WERI-Rb-1 (cell line): ENCODE data around the gene DNAH8.

Source experiments
- DNase-seq: peaks from one replicate; pipeline ENCODE4 v3.0.0-alpha.2; 2020
- H3K27ac ChIP-seq: fragments of 250-450 bp; sonication (Bioruptor Pico); 2 replicates; pipeline ENCODE4 v1.5.1; 2020; ENCODE audit warnings: mild to moderate bottlenecking, moderate library complexity
- H3K27me3 ChIP-seq: fragments of 250-450 bp; sonication (Bioruptor Pico); 2 replicates; pipeline ENCODE4 v1.5.1; 2021; ENCODE audit warnings: mild to moderate bottlenecking, low read depth, moderate library complexity; ENCODE audit not compliant: insufficient read depth, severe bottlenecking
- H3K36me3 ChIP-seq: fragments of 250-450 bp; sonication (Bioruptor Pico); 2 replicates; pipeline ENCODE4 v1.5.1; 2020; ENCODE audit warnings: mild to moderate bottlenecking, moderate library complexity
- H3K4me3 ChIP-seq: 2 replicates; pipeline ENCODE4 v1.5.1; 2011; ENCODE audit warnings: low read depth, mild to moderate bottlenecking, control low read depth, low read length
- H3K9me3 ChIP-seq: fragments of 250-450 bp; sonication (Bioruptor Pico); 2 replicates; pipeline ENCODE4 v1.5.1; 2021; ENCODE audit warnings: mild to moderate bottlenecking, moderate library complexity; ENCODE audit not compliant: severe bottlenecking
- CTCF ChIP-seq: IDR thresholded peaks from 2 replicates; pipeline ENCODE4 v1.5.1; 2011; ENCODE audit warnings: low read depth, mild to moderate bottlenecking, control low read depth, inconsistent platforms, low read length

Gene DNAH8, protein sequence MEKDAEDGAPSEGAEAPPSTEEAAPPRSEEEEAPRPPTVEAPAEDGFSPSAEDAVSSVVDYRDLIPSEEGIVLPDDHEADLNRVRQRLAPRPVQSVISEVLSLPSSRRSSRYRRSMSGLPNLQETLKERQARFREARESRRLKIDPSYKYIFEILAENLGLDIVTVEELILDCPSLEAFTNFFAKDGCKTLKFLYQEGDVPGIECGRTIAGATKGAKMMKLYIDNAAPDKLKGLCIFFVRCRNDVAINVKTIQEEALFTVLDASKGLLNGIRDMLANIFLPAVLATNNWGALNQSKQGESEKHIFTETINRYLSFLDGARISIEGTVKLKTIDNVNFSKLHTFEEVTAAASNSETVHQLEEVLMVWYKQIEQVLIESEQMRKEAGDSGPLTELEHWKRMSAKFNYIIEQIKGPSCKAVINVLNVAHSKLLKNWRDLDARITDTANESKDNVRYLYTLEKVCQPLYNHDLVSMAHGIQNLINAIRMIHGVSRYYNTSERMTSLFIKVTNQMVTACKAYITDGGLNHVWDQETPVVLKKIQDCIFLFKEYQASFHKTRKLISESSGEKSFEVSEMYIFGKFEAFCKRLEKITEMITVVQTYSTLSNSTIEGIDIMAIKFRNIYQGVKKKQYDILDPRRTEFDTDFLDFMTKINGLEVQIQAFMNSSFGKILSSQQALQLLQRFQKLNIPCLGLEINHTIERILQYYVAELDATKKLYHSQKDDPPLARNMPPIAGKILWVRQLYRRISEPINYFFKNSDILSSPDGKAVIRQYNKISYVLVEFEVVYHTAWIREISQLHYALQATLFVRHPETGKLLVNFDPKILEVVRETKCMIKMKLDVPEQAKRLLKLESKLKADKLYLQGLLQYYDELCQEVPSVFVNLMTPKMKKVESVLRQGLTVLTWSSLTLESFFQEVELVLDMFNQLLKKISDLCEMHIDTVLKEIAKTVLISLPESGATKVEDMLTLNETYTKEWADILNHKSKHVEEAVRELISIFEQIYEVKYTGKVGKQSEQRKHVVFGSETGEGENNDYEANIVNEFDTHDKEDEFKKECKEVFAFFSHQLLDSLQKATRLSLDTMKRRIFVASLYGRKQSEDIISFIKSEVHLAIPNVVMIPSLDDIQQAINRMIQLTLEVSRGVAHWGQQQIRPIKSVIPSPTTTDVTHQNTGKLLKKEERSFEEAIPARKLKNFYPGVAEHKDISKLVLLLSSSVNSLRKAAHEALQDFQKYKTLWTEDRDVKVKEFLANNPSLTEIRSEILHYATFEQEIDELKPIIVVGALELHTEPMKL (N-terminal part only)

GRCh38 chr6:38715016-38715689 lies at the start of gene DNAH8:
Gene DNAH8, plus strand, starts transcription at chr6:38715311. Its CDS starts 7,499 bp downstream, at chr6:38722810.
- DNase-seq: no peak
- Histone ChIP-seq H3K36me3 (no peaks in the 10 kb centered on the region), H3K27ac (no peak within 1 kb of the TSS), H3K27me3 (no peaks in the 10 kb centered on the region), H3K4me3 (no peak within 1 kb of the TSS), H3K9me3 (peaks cover 4% of the 10 kb centered on the region)
- TF ChIP-seq CTCF: no peak

- H3K4me3 ChIP-seq: no peak overlapping the region
- peak; percentile 68 for TF ChIP-seq CTCF
- peak; percentile 51 for DNase-seq
- no peaks in the 10 kb centered on the region for H3K27me3 ChIP-seq
- H3K9me3 ChIP-seq: no peaks in the 10 kb centered on the region
- peaks cover 22% of the 10 kb centered on the region for H3K36me3 ChIP-seq
- no peak overlapping the region for H3K27ac ChIP-seq
These were observed 43.1 kb upstream of the DNAH8 start for GRCh38 chr6:38671885-38672467.

DNA sequence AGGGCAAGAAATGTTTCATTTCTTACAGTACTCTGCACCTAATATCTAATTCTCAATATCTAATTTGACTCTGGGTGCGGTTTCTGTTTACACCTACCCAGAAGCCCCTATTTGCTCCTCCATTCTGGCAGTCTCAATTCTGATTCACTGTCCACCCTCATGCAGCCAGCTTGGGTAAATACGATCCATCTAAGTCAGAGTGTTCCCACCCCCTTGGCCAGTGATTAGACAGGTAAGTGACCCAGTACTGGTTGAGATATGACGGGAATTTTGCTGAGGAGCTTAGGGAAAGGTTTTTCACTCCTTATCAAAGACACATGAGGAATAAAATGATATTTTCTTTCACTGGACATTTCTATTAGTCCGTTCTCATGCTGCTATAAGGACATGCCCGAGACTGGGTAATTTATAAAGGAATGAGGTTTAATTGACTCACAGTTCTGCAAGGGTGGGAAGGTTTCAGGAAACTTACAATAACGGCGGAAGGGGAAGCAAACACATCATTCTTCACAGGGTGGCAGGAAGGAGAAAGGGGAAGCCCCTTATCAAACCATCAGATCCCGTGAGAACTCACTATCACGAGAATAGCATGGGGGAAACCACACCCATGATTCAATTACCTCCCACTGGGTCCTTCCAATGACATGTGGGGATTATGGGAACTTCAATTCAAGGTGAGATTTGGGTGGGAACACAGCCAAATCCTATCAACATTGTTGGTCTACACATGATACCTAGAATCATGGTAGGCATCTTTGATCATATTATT lies 41.5 kb upstream of the DNAH8 start:
- peaks cover 38% of the 10 kb centered on the region for H3K36me3 ChIP-seq
- TF ChIP-seq CTCF: no peak
- no peaks in the 10 kb centered on the region for H3K27me3 ChIP-seq
- DNase-seq: no peak
- H3K9me3 ChIP-seq: no peaks in the 10 kb centered on the region
- no peak overlapping the region for H3K4me3 ChIP-seq
- H3K27ac ChIP-seq: no peak overlapping the region

DNA sequence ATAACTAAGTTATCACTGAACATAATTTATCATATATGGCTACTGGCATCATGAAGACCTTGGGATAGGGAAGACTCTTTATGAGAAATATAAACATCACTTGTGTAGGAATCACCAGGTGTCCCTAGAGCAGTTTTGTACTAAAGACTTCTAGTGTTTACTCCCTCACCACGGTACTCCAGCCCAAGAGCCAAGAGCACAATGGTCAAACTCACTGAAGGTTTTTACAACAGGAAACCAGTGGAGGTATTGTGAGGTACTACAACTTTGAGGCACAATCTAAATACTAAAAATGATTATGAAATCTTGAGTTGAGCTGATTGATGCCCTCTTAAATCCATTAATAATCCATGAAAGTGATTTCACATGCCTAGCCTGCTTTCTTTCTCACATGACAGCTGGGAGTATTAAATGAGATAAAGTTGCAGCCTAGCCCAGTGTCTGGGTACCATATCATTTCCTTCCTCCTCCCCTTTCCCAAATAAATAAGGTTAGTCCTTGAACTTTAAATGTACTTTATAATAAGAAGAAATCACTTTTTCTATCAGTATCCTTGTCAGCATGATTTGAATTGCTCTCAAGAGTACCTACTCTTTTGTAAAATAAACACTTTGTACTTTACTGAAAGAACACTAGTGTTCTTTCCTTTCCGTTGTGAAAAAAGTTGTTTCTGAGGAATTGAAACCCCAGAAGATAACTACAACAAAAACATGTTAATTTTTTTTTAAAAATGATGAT lies 38.7 kb upstream of the DNAH8 start:
- Histone ChIP-seq H3K9me3 (no peaks in the 10 kb centered on the region), H3K36me3 (peaks cover 67% of the 10 kb centered on the region), H3K27ac (no peak overlapping the region), H3K27me3 (no peaks in the 10 kb centered on the region), H3K4me3 (no peak overlapping the region)
- DNase-seq: no peak
- no peak for TF ChIP-seq CTCF
